SJCRH30 (cell line): ENCODE measurements around the gene CCDC18. TPM values are rescaled to one million over a fixed set of nuclear protein-coding genes. Genes with fewer than 3 reads are reported as not detected.

ENCODE experiments used
- DNase-seq, 2 experiments: peaks; one replicate each; pipeline ENCODE4 v3.0.0-alpha.2; 2015 to 2020
- H3K27ac ChIP-seq: fragments of 250-450 bp; sonication (Bioruptor Pico); 2 replicates; pipeline ENCODE4 v1.5.1; 2020; ENCODE audit warnings: mild to moderate bottlenecking, moderate library complexity
- H3K27me3 ChIP-seq: fragments of 250-450 bp; sonication (Bioruptor Pico); 2 replicates; pipeline ENCODE4 v1.5.1; 2020; ENCODE audit warnings: mild to moderate bottlenecking, moderate library complexity
- H3K36me3 ChIP-seq: fragments of 250-450 bp; sonication (Bioruptor Pico); 2 replicates; pipeline ENCODE4 v1.5.1; 2020; ENCODE audit warnings: mild to moderate bottlenecking, moderate library complexity
- H3K4me1 ChIP-seq: fragments of 250-450 bp; sonication (Bioruptor Pico); 2 replicates; pipeline ENCODE4 v1.5.1; 2020; ENCODE audit warnings: mild to moderate bottlenecking, moderate library complexity
- H3K4me3 ChIP-seq: fragments of 250-450 bp; sonication (Bioruptor Pico); 2 replicates; pipeline ENCODE4 v1.5.1; 2020; ENCODE audit warnings: mild to moderate bottlenecking, moderate library complexity
- H3K9me3 ChIP-seq: fragments of 250-450 bp; sonication (Bioruptor Pico); replicated peaks from 2 replicates; pipeline ENCODE4 v1.5.1; 2020; ENCODE audit warnings: mild to moderate bottlenecking, moderate library complexity
- total RNA-seq: library from RNA; depleted of rRNA; stranded (reverse); fragments of >200 nt; shearing (Covaris generic); gene quantifications from 2 replicates; pipeline ENCODE4 v1.2.3, GENCODE V29; 2014

Gene CCDC18
- total RNA-seq, 1 experiment from 2014 or later: 17.2 TPM

DNA sequence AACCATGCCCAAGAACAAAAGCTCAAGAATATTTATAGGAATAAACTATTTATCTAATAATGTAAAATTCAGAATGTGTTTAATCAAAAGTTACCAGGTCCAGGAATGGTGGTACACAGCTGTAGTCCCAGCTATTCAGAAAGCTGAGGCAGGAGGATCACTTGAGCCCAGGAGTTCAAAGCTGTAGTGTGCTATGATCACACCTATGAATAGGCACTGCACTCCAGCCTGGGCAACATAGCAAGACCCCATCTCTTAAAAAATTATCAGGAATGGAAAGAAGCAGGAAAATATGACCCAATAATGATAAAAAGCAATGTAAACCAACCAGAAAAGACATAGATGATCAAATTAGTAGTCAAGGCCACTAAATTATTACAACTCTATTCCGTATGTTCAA, 103.0 kb downstream of the CCDC18 start:
- no peak for DNase-seq
- Histone ChIP-seq H3K4me3 (no peak overlapping the region), H3K4me1 (no peaks in the 10 kb centered on the region), H3K27ac (no peak overlapping the region), H3K36me3 (no peaks in the 10 kb centered on the region), H3K27me3 (no peaks in the 10 kb centered on the region), H3K9me3 (peaks cover 4% of the 10 kb centered on the region; the same call in 1 of the 2 replicates)

DNA sequence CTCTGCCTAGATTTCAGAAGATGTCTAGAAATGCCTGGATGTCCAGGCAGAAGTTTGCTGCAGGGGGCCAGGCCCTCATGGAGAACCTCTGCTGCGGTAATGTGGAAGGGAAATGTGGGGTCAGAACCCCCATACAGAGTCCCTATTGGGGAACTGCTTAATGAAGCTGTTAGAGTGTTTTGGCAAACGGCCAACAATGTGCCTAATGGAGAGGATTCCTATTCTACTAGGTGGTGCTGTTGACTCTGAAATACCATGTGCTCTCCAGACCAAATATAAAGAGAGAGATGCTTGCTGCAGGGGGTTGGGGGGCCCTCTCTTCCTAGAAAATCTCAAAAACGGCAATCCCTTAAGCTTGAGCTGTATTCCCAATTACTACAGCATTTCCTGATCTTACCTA, 108.0 kb downstream of the CCDC18 start:
- Histone ChIP-seq H3K36me3 (no peaks in the 10 kb centered on the region), H3K27me3 (no peaks in the 10 kb centered on the region), H3K4me1 (no peaks in the 10 kb centered on the region), H3K9me3 (no peaks in the 10 kb centered on the region), H3K4me3 (no peak overlapping the region), H3K27ac (no peak overlapping the region)
- DNase-seq: peak; percentile 9 to 36

DNA sequence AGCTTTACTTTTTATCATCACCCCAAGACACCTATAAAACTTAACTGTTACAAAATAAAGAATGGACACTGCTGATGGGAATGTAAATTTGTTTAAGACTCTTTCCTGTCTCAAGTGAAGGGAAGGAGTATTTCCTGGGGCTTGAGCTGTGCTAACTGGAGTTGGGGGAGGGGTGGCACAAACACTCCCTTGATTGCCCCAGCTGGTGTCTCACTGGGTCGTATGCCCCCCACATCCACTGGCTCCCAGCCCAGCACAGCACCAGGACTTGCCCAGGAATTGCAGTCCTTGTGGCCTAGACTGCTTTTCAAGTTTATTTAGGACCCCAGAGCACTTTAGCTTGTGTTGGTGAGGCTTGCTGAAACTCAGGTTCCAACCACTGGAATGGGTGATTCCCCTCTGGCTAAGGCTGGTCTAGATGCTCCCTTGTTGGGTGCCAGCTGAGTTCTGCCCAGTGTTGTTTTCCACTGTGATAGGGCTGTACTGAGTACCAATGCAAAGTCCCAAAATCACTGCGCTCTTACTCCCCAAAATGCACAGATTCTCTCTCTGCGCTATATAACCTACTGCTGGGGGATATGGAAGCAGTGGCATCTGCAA, 116.1 kb downstream of the CCDC18 start:
- Histone ChIP-seq H3K27me3 (no peaks in the 10 kb centered on the region), H3K4me3 (no peak overlapping the region), H3K9me3 (no peaks in the 10 kb centered on the region), H3K36me3 (no peaks in the 10 kb centered on the region), H3K4me1 (no peaks in the 10 kb centered on the region), H3K27ac (no peak overlapping the region)
- DNase-seq: no peak

DNA sequence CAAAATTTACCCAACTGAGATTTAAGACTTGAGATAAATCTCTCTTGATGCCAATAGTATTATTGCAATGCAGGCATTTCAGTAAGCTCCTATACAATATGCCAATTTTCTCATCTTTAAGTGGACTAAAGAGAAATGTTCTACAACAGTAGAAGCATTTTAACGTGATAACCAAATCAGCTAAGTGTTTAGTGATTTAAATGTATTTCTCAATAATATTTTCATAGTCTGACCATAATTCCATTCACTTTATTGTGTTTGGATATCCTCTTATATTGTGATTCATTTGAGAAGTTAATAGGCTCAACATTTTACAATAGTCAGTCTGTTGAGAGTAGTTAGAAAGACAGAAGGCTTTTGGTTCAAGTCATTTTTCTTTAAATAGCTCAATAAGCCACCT, 120.6 kb downstream of the CCDC18 start:
- Histone ChIP-seq H3K27me3 (no peaks in the 10 kb centered on the region; the same call in 1 of the 2 replicates), H3K36me3 (no peaks in the 10 kb centered on the region), H3K4me1 (no peaks in the 10 kb centered on the region), H3K4me3 (no peak overlapping the region), H3K27ac (no peak overlapping the region), H3K9me3 (no peaks in the 10 kb centered on the region)
- DNase-seq: no peak

DNA sequence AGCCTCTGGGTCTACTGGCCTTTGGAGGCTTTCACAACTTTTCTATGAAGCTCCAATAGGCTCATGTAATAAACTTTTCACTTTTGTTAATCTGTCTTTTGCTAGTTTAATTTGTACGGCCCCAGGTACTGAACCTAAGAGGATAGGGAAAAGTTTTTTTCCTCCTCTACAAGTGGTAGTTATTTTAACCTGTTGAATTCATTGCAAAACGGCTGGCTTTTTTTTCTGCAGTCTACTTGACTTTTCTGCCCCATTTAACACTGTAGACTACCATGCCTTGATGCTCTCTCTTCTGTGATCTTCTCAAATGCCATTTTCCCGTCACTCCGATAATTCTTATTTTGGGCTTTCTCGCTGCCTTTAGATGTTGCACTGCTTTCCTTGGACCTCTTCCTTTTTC, 121.6 kb downstream of the CCDC18 start:
- H3K9me3 ChIP-seq: no peaks in the 10 kb centered on the region
- no peaks in the 10 kb centered on the region for H3K4me1 ChIP-seq

DNA sequence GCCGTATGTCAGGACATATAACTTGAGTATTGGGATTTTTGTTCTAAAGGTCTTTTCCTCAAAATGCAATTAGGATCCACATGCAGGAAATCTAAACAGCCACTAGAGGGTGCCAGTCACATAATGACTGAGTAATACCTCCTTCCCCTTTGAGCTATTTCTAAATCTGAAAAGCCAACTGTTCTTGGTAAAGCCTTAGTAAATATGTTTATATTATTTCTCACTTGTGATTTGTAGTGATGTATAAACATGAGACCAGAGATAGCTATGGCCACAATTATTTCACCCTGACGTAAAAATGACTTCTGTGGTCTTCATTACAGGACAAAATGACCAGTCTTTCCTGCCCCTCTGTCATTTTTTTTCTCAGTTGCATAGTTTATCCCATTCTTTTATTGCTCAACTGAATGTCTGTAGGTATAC, 124.2 kb downstream of the CCDC18 start:
- Histone ChIP-seq H3K27ac (no peak overlapping the region), H3K4me1 (no peaks in the 10 kb centered on the region)
- DNase-seq: peak; percentile 42 to 86

More for the DNA sequence above, 121.6 kb downstream of the CCDC18 start:
- Histone ChIP-seq H3K27ac (no peak overlapping the region), H3K36me3 (no peaks in the 10 kb centered on the region), H3K4me3 (no peak overlapping the region), H3K27me3 (no peaks in the 10 kb centered on the region; the same call in 1 of the 2 replicates)
- no peak for DNase-seq

DNA sequence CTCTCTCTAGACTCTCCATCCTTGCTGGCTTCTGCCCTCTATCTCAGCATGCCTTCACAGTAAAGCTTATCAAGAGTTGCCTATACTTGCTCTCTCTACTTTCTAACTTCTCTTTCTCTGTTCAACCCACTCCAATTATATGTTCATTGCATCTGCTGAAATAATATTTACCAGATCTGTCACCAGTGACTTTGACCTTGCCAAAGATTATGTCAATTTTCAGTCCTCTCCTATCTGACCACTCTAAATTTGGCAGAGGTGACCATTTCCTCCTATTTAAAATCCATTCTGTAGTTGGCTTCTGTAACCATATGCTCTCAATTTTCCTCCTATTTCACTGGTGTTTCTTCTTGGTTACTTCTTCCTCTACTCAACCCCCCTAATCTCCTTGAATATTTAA, 126.4 kb downstream of the CCDC18 start:
- H3K27me3 ChIP-seq: no peaks in the 10 kb centered on the region; the same call in 1 of the 2 replicates
- no peak overlapping the region for H3K4me3 ChIP-seq
- no peak overlapping the region for H3K27ac ChIP-seq
- peaks cover 3% of the 10 kb centered on the region; the same call in 1 of the 2 replicates for H3K9me3 ChIP-seq
- no peaks in the 10 kb centered on the region for H3K36me3 ChIP-seq
- no peaks in the 10 kb centered on the region for H3K4me1 ChIP-seq
- no peak for DNase-seq

More for the DNA sequence above, 124.2 kb downstream of the CCDC18 start:
- Histone ChIP-seq H3K36me3 (no peaks in the 10 kb centered on the region), H3K4me3 (no peak overlapping the region), H3K9me3 (peaks cover under 1% of the 10 kb centered on the region; the same call in 1 of the 2 replicates), H3K27me3 (no peaks in the 10 kb centered on the region; the same call in 1 of the 2 replicates)

DNA sequence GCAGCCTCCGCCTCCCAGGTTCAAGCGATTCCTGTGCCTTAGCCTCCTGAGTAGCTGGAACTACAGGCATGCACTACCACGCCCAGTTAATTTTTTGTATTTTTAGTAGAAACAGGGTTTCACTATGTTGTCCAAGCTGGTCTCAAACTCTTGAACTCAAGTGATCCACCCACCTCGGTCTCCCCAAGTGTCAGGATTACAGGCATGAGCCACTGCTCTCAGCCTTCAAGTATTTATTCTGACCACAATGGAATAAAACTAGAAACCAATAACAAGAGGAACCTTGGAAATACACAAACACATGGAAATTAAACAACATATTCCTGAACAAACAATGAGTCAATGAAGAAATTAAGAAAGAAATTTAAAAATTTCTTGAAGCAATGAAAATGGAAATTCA, 132.5 kb downstream of the CCDC18 start:
- DNase-seq: no peak

DNA sequence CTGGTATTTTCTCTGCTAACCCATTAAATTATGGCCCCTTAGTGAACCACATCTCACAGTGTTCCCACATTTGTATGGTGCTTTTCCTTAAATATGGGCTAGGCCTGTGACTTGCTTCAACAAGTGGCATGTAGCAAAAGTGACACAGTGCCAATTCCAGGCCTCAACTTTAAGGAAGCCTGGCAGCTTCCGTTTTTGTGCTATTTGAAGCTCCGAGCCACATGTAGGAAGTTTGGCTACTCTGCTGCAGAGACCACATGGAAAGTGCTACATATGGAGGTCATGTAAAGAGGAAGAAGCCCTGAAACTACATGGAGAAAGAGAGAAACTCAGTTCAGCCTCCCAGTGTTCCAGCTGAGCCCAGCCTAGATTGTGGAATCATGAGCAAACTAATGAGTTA, 136.7 kb downstream of the CCDC18 start:
- Histone ChIP-seq H3K27ac (no peak overlapping the region), H3K4me1 (peaks cover 7% of the 10 kb centered on the region), H3K27me3 (no peaks in the 10 kb centered on the region), H3K9me3 (no peaks in the 10 kb centered on the region), H3K36me3 (no peaks in the 10 kb centered on the region), H3K4me3 (no peak overlapping the region)
- DNase-seq: no peak

More for the DNA sequence above, 132.5 kb downstream of the CCDC18 start:
- Histone ChIP-seq H3K27me3 (no peaks in the 10 kb centered on the region), H3K4me1 (peaks cover 5% of the 10 kb centered on the region), H3K27ac (no peak overlapping the region), H3K4me3 (no peak overlapping the region), H3K9me3 (peaks cover 3% of the 10 kb centered on the region; the same call in 1 of the 2 replicates), H3K36me3 (no peaks in the 10 kb centered on the region)

DNA sequence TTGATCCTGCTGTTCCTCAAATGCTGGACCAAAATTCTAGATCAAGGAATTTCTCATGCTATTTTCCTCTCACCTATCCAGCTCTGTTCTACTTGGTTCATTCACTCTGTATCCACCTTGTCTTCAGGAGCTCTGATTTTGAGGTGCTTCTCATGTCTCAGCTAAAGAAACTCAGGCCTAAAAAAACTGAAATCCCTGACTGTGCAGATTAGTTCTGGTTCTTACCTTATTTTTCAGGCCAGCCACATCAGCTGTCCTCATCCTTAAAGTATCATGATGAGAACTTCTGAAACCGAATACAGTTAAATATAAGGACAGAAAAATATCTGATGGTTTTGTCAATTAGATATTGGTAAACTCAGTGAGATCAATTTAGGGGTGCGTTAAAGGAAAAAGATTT, 137.4 kb downstream of the CCDC18 start:
- H3K9me3 ChIP-seq: no peaks in the 10 kb centered on the region
- peaks cover 7% of the 10 kb centered on the region for H3K4me1 ChIP-seq
- H3K36me3 ChIP-seq: no peaks in the 10 kb centered on the region
- peak in 1 of 2 experiments; percentile 28 for DNase-seq
- H3K4me3 ChIP-seq: no peak overlapping the region
- no peak overlapping the region for H3K27ac ChIP-seq
- no peaks in the 10 kb centered on the region for H3K27me3 ChIP-seq

DNA sequence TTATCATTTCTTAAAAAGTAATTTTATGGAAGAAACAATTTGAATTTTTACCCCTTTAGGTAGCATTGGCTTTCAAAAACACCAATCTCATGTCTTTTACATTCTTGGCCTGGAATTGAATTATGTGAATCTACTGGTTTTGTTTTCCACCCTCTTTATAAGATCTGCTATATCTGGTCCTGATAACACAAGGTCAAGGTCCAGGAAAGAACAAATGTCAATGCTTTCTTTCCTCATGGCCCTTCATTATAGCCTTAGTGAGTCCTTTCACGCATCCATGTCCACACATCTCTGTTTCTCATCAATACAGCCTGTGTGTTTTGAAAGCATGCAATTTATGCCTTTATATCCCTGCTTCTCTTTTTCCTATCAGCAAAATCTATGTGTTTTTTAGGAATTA, 141.2 kb downstream of the CCDC18 start:
- H3K4me1 ChIP-seq: peaks cover 9% of the 10 kb centered on the region
- no peak overlapping the region for H3K4me3 ChIP-seq
- H3K27ac ChIP-seq: no peak overlapping the region
- H3K9me3 ChIP-seq: no peaks in the 10 kb centered on the region
- no peaks in the 10 kb centered on the region for H3K36me3 ChIP-seq
- H3K27me3 ChIP-seq: no peaks in the 10 kb centered on the region
- DNase-seq: no peak

DNA sequence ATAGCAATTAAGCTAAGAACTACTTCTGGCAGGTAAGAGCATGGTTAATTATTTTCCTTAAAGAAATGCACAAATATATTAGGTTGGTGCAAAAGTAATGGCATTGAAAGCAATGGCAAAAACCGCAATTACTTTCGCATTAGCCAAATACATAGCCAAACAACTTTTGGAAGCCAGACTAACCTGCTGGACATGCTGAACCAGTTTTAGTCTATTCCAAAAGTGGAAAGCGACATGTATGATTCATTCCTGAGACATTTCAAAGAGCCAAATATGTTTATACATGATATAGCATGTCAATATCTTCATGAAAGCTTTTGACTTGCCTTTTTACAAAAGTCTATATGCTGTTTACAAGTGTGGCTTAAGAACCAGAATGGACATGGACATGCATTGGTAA, 141.8 kb downstream of the CCDC18 start:
- Histone ChIP-seq H3K36me3 (no peaks in the 10 kb centered on the region), H3K4me1 (peaks cover 9% of the 10 kb centered on the region), H3K27me3 (no peaks in the 10 kb centered on the region), H3K4me3 (no peak overlapping the region), H3K27ac (no peak overlapping the region), H3K9me3 (no peaks in the 10 kb centered on the region)
- no peak for DNase-seq

DNA sequence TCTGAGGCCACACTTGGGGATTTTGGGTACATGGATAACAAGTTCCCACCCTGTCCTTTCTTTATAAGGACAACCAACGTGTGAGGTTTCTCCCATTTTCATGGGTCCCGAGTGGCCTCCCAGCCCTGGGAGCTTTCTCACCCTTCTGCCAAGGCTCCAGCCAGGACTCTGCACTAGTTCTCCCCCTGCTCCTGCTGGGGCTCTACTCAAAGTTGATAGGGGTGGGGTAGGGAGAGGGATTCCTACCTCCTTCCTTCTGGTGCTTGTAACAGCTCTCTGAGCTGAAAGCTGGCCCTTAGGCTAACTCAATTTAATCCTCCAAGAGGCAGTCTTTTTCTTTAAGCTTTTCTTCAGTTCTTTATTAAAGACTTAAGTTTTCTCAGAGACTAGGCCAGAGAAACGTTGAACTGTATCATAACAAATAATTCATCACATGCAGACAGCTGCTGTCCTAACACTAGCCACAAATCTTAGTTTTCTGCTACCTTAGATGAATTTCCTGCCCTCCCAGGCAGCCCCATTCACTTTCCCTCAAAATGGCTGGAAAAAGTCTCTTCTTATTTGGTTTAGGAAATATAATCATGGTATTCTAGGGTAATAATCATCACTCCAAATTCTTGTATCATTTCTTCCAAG, 142.8 kb downstream of the CCDC18 start:
- Histone ChIP-seq H3K27ac (no peak overlapping the region), H3K4me3 (no peak overlapping the region), H3K27me3 (no peaks in the 10 kb centered on the region), H3K9me3 (no peaks in the 10 kb centered on the region), H3K4me1 (peaks cover 2% of the 10 kb centered on the region; the same call in 1 of the 2 replicates), H3K36me3 (no peaks in the 10 kb centered on the region)
- DNase-seq: no peak

DNA sequence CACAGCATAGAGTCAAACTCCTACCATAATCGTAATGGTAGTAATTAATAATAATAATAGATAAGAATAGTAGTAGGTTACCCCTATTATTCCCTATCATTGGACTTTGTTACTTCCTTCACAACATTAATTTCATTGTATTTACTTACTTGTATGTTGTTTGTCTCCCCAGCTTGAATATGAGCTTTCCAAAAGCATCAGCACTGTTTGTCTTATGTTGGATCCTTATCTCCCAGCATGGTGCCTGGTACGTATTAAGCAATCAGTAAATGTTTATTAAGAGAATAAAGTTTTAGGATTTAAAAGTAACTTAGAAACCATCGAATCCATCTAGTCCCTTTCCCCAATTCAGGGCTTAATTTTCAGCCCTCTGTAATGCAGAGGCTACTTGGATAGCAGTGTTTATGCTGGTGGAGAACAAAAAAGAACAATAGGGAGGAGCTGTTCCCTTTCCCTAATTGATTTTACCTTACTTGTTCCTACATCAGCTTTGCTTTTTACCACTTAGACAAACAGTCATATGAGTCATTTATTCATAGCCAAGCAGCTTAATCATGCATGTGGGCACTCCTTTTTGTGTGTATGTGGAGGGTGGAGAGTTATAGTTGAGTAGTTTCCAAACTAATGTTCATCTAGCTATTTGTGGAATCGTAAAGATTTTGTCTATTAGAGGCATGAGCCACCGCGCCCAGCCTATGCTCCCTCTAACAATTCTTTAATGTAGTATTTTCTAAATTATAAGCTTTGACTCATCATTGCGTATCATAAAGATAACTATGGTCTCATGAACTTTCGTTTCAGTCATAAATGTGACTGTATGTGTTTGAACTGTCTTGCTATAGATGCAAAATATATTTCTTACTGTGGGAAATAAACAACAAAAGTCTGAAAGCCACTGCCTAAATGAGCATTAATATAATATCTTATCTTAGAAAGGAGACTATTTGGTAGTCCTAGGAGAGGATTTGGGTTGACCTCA, 144.3 kb downstream of the CCDC18 start:
- no peak for DNase-seq
- no peaks in the 10 kb centered on the region for H3K36me3 ChIP-seq
- H3K9me3 ChIP-seq: no peaks in the 10 kb centered on the region; the same call in 1 of the 2 replicates
- H3K4me1 ChIP-seq: peaks cover 11% of the 10 kb centered on the region; the same call in 1 of the 2 replicates
- no peak overlapping the region for H3K4me3 ChIP-seq
- no peaks in the 10 kb centered on the region for H3K27me3 ChIP-seq
- no peak overlapping the region for H3K27ac ChIP-seq
